H1 (cell line): Measurements from ENCODE around the gene HPS3. TPM values are rescaled to one million over a fixed set of nuclear protein-coding genes. Genes with fewer than 3 reads are reported as not detected.

ENCODE experiments used
- BACH1 ChIP-seq: IDR thresholded peaks from 2 replicates; pipeline ENCODE4 v1.6.1; 2012; ENCODE audit warnings: low read length, improper control_type of control experiment
- CBX5 ChIP-seq: fragments of 300-800, 300-1000 bp; sonication (generic); IDR thresholded peaks from 2 replicates; pipeline ENCODE4 v1.7.1; 2016; ENCODE audit warnings: antibody characterized with exemption, low read length, low read depth
- SIRT6 ChIP-seq: IDR thresholded peaks from one replicate; pipeline ENCODE4 v1.7.1; 2012; ENCODE audit warnings: low read length, inconsistent platforms
- SP4 ChIP-seq: IDR thresholded peaks from 2 replicates; pipeline ENCODE4 v1.6.1; 2012; ENCODE audit warnings: low read length, inconsistent platforms
- ZNF274 ChIP-seq: IDR thresholded peaks from 2 replicates; pipeline ENCODE4 v1.7.0; 2012; ENCODE audit warnings: low read length, borderline replicate concordance; ENCODE audit errors: extremely low read depth
- polyA plus RNA-seq, 7 experiments: library from polyadenylated mRNA; depleted of rRNA in 3 of 7; stranded (reverse) in 5 of 7; unstranded in 2 of 7; fragments of >200 nt in 5 of 7; fragments of 200-250 nt in 2 of 7; gene quantifications; 1 replicate in 5 of 7; 2 replicates in 1 of 7; 4 replicates in 1 of 7; pipeline versions ENCODE4 v1.2.1 to v1.2.3, GENCODE V29; 2011 to 2013; ENCODE audit warnings: missing spikeins in 2 of 7, mixed read lengths in 2 of 7
- total RNA-seq: library from RNA; stranded (reverse); fragmentation: NEBNext Ultra II Directional; extraction: Animal tissue kit (Norgen Biotek cat#: 25700); gene quantifications from 2 replicates; pipeline ENCODE4 v1.2.1, GENCODE V29; 2021

The HPS3 gene
- total and polyA plus RNA-seq, 2 of the 8 experiments (the other 6 are each of a cell fraction or from before 2014, with no cell fraction given) = 23.7 to 48.7 TPM

DNA sequence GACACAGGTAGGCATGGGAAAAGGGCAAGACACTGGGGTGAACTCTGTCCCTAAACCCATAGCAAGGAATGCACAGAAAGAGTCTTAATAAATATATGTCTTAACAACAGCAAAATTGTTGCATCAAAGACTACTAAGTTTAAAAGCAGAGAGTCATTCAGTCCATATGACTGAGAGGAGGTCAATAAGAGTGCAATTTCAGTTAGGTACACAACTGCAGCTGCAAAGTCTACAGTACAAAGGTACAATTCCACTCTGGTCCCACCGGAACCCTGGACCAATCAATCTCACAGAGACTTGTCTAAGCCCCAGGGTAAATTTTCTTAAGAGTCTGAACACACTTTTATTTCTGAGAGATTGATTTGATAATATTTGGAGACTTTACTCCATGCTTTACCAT lies 85.3 kb downstream of the HPS3 start (continued):
- no peak for TF ChIP-seq SIRT6
- no peak for TF ChIP-seq ZNF274
- TF ChIP-seq SP4 = no peak
- no peak for TF ChIP-seq CBX5
- no peak for TF ChIP-seq BACH1
